Hepatic stellate cell (primary cell): Measurements from ENCODE around the gene SP2.

Source experiments
- DNase-seq: peaks from one replicate; pipeline ENCODE4 v3.0.0; 2011; ENCODE audit warnings: low spot score

The SP2 gene

DNA sequence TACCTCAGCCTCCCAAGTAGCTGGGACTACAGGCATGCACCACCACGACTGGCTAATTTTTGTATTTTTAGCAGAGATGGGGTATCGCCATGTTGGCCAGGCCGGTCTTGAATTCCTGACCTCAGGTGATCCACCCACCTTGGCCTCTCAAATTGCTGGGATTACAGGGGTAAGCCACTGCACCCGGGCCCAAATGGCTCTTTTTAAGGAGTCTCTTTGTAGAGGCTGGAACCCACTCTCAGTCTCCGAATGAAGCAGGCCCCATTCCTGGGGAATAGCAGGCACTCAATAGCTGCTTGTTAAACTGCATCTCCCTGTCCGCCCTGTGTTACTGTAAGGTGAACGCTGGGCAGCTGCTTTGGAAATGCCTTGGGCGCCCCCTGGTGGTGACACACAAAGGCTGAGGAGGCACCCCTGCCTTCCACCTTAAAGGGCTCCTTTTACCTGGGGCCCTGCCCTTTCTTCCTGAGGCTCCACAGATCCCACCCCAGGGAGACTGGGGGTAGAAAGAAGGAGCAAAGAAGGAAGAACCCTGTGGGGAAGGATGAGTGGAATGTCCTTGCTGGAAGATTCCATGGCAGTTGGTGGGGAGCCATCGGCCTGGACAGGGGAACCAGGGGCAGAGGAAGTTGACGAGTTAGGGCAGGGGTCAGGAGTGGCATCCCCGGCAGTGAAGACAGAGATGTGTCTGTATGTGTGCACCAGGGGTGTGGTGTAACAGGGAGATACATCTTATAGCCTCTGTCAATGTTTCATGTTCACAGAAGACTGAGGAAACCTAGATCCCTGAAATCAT lies 6.1 kb upstream of the SP2 start:
- peak; percentile 75 for DNase-seq

DNA sequence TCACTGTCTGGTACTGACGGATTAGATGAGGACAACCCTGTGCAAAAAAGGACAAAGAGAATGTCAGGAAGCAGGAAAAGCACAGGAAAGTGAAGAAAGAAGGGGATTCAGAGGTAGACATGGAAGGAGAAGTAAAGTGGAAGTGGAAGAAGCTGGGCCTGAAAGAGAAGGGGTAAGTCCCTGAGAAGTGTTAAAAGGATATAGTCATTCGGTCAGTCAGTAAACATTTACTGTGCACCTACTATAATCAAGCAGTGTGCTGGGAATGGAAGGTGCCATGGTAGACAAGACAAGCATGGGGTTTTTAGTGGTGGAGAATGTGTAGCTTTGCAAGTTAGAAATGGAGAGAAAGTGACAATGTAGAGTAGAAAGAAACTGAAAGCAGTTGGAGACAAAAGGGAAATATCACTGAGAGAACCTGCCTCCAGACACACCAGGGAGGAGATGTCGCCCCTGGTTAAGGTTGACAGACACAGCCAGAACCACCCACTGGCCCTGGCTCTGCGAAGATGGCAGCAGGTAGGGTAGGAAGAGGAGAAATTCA lies 4.4 kb upstream of the SP2 start:
- DNase-seq, result no peak

DNA sequence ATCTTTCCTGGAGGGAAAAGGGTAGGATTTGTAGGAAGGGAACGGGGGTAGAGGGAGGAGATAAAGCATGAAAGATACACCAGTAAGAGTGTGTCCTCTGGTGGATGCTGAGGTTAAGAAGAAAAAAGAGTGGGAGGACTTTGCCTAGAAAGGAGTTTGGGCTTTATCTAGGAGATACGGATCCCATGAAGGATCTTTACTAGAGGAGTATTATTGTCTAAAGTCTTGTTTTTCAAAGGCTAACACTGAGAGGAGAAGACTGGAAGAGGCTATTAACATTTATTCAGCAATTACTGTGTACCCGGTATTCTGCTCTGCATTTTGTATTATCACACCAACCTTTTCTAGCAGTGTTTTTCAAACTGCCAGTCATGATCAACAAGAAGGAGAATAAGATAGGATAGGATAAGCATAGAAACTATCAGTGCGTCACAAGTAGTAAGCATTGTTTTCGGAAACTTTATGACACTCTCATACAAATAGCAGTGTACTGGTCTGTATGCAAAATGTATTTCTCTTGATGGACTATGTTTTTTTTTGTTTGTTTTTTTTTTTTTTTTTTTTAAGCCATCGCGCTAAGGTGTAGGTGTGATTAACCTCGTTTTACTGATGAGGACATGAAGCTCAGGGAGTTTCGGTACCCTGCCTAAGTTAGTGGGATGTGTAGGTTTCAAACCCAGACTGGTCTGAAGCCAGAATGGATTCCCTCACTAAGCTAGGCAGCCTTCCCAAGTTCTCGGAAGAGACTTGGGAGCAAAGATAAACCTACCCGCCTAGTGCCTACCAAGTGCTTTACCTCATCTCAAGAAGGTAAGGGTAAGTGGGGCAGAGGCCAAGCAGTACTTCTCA lies 1.3 kb upstream of the SP2 start:
- DNase-seq, result no peak

DNA sequence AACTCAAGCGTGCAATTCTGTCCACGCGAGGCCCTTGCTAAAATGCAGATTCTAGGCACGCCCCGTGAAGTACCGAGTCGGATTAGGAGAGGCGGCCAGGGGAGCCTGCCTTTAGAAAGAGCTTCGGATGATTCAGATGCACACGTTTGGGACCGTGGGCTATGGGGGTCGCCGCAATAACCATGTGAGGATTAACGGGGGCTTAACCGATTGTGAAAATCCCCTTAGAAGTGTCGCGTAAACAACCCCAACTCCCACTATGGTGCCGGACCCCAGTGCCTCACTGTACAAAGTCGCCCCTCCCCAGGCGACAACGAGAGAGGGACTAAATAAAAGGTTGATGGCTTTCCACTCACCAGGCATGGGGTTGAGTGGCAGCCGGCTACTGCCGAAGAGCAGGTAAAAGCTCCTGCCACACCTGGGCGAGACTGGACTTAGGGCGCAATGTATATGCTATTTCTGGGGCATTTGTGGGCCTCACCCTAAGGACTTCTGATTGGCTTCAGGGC lies 635 bp upstream of the SP2 start:
- no peak for DNase-seq

DNA sequence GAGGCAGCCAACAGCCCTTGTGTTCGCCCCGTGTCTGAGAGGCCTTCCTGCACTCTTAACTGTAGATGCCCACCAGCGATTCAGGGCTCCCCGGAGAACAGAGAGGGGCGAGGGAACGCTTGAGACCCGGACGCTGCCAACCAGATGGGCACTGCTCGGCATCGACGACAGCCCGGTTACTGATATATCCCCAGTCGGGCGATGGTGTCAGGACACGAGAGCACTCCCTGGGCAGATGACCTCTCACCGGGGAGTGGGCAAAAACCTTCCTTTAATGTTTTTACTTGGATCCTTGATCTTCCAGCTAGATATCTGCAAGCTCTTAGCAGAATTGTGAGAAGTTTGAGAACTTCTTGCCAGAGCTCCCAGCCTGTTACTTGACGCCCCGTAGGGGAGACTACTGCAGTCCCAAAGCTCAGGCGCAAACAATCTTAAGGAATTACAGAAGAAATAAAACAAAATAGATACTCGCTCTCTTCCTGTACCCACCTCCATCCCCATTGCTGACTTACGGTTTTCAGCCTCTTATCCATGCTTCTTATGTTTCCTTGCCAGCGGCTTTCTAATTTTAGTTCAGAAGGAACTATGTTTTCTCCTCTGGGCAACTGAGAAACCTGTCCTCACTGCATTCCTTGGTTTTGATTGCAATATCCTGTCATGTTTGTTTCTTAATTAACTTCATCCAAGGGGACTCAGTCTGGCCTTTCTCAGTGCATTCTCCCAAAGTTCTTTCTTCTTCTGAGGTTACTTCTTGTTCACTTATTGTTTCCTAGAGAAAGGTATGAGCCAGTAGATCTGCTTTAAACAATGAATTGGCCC lies 845 bp downstream of the SP2 start:
- no peak for DNase-seq

DNA sequence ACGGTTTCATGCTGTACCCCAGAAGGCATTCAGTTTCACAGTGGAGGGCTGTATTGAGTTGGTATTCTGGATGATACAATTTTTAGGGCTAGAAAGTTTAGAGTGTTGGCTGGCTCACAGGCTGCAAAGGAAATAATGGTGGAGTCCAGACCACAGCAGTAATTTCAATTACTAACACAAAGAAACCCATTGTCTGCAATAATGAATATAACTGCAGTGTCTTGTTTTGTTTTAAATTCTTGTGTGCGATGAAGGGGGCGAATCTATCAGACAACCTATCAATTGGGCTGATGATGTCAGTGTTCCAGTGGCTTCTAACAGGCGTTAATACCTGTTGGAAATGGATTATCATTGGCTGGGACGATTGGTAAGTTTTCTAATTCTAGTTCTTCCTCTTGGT lies 1.5 kb downstream of the SP2 start:
- DNase-seq, result no peak

DNA sequence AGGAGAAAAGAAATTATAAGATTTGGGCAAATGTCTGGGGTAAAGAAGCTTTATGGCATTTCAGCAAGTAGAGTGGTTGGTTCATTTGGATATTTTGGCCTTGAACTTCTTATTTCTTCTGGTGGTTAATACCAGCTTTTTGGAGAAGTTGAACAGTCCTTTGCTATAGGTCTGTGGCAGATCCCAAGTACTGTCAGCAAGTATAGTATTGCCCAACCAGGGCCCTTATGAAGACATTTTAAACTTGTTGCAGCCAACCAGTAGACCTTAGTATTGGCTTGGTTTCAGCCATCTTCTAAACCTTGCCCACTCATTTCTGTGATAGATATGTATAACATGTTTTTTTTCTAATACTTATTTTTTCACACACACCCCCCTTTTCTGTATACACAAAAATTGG lies 2.2 kb downstream of the SP2 start:
- DNase-seq, result no peak

DNA sequence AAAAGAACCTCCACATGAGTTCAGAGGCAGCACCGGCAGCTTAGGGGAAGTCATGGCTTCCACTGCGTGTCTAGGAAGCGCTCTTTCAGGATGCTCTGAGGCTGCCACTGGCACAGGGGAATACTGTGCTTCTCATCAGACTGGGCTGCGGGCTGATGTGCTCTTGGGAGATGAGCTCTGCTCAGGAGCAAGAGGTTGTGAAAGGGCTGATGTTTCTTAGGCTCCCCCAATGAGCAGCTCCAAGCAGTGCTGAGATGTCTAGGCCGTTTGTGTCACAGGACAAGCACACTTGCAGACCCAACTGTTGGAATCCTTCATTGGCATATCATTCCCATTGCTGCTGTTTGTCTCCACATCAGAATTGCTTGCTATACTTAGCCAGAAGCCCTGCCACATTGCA lies 3.6 kb downstream of the SP2 start:
- DNase-seq, result no peak

DNA sequence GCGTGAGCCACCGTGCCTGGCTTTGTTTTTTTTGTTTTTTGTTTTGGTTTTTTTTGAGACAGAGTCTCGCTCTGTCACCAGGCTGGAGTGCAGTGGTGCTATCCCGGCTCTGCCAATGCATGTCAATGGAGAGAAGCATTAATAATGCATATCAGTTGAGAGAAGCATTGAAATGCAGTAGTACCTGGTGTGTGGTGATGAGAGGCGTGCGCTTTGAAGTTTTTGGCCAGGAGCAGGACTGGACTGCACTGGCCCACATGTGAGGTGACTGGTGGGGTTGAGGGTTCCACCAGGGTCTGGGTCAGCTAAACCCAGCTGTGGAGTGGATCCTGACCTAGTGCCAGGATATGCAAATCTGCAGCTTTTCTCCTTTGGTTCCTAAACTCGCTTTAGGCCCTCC lies 5.4 kb downstream of the SP2 start:
- DNase-seq, result no peak

DNA sequence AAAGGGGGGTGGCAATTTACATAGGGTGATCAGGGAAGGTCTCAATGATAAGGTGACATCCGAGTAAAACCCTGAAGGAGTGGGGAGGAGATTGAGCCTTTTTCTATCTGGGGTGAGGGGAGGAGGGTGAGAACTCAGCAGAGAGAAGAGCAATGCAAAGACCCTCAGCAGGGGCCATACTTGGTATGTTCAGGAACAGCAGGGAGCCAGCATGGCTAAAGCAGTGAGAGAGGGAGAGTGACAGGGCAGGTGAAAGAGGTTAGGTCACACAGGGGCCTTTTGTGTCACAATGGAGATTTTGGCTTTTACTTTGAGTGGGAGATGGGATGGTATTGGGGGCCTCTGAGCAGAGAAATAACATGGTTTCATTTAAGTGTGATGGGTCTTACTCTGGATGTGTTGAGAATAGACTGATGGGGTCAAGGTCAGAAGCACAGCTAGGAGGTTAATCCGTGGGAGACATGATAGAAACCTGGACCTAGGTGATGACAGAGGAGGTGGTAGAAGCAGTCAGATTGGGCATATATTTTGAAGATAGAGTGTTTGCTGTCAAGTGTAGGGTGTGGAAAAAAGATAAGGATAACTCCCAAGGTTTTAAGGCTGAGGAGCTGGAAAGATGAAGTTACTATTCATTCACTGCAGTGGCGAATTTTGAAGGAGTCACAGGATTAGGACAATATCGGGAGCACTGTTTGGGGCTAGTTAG lies 6.2 kb downstream of the SP2 start:
- no peak for DNase-seq

DNA sequence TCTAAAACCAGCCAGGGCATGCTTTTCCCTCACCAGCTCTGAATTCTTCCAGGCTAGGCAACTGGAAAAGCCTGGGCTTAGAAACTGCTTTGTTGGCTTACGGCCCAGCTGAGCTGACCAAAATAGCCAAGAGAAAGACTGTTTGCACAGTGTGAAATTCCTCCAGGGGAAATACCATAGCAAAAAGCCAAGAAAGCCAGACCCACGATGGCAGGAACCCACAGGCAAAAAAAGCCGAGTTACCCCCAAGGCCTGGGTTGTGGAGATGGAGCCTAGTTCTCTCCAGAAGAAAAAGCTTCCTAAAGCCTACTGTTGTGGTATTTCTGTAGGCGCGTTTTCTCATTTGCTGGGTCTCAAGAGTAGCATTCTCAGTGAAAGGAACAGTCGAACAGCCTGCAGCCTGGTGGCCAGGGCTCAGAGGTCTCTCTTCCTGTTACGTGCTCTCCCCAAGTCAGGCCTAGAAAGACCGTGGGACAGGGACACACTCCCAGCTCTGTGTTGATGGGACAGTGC lies 9.2 kb downstream of the SP2 start:
- peak; percentile 85 for DNase-seq

DNA sequence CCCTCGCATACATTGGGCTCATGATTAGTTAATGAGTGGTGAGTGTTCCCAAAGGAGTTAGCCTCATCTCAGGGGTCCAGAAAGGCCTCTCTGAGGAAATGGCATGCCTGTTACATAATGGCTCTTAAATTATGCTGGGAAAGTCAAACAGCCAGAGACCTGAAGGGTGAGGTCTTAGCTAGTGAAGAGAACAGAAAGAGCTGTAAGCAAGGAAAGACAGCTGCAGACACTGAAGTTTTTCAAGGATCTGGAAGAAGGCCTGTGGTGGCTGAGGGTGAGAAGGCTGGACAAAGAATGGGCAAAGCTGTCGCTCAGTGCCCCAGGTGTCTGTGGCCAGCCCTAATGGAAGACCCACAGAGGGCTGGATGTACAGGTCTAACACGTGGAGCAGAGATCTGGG lies 10.4 kb downstream of the SP2 start:
- DNase-seq, result no peak

DNA sequence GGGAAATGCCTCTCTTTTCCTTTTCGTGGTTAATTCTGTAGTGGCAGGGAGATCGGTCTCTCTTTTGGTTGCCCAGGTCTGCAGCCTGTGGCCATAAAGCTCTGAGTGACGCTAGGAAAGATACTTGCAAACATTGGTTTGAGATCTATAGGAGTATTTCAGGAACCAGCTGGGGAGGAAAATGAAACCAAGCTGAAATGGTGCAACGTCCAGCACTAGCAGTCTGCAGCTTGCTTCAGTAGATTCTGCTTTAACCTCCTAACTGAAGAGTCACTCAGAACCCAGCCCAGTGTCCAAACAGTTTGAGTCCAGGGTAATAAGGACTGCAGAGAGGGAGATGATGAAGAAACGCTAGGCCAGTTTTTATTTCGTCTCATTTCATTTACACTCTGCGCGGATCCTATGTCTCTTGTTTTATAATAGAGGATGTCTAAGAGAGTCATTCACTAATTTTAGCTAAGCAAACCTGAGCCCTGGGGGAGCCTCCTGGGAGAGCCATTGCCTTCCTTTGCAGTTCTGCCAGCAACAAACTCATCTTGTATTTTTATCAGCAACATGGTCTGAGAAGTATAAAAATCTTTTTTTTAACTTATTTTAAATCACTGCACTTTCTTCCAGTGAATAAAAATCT lies 12.0 kb downstream of the SP2 start:
- DNase-seq, result no peak

DNA sequence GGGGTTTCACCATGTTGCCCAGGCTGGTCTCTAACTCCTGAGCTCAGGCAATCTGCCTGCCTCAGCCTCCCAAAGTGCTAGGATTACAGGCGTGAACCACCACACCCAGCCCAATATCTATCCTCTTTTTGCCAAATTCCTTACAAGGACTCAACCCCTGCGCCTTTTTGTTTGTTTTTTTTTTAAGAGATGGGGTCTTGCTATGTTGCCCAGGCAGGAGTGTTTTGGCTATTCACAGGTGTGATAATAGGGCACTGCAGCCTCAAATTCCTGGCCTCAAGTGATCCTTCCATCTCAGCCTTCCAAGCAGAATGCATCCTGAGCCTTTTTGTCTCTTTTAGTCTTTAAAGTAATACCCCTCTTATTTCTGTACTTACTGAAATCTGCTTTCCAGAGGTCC lies 17.0 kb downstream of the SP2 start:
- DNase-seq, result no peak

DNA sequence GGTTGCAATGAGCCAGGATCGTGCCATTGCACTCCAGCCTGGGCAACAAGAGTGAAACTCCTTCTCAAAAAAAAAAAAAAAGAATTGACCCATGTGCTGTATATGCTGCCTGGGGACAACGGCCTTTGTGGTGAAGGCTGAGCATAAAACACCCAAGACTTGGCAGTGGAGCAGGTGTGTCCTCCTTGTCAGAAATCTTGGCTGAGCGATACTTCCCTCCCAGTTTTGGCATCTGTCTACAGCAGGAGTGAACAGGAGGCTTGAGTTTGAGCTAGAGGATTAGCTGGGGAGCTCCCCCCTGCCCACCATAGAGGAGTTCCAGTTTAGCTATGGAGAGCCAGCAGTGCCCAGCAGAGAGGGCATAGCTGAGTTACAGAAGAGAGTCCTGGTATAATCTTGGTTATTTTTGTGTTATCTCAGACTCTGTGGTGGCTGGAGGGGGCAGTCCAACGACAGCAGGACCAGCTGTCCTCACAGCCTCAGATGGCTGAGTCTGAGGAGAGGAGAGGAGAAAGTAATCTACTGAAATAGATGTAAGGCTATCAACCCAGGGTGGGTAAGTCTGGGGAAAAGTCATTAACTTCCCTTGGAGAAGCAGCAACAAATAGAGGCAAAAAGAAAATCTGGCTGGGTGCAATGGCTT lies 18.4 kb downstream of the SP2 start:
- no peak for DNase-seq

DNA sequence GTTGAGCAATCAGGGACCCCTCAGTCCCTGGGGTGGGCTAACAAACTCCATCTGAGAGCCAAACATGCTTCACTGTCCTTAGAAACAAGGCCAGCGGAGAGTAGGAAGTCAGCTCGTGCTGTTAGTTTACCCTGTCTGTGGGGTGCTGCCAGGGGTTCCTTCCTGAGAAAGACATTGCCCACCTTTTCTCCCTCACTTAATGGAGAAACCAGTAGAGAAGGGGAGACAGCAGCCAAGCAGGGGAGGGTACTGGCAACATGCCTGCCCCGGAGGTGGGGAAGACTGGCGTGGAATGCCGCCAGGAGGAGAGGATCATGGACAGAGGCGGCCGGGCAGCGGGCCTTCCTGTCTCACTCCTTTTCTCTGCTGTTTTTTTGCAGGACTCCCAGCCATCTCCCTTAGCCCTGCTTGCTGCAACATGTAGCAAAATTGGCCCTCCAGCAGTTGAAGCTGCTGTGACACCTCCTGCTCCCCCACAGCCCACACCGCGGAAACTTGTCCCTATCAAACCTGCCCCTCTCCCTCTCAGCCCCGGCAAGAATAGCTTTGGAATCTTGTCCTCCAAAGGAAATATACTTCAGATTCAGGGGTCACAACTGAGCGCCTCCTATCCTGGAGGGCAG lies 19.9 kb downstream of the SP2 start:
- DNase-seq, result no peak

DNA sequence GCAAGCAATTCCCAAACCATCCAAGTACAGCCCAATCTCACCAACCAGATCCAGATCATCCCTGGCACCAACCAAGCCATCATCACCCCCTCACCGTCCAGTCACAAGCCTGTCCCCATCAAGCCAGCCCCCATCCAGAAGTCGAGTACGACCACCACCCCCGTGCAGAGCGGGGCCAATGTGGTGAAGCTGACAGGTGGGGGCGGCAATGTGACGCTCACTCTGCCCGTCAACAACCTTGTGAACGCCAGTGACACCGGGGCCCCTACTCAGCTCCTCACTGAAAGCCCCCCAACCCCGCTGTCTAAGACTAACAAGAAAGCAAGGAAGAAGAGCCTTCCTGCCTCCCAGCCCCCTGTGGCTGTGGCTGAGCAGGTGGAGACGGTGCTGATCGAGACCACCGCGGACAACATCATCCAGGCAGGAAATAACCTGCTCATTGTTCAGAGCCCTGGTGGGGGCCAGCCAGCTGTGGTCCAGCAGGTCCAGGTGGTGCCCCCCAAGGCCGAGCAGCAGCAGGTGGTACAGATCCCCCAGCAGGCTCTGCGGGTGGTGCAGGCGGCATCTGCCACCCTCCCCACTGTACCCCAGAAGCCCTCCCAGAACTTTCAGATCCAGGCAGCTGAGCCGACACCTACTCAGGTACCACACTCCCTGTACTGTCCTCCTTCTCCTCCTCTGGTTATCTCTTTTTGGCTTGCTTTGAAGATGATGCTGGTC lies 20.6 kb downstream of the SP2 start:
- DNase-seq, result no peak

DNA sequence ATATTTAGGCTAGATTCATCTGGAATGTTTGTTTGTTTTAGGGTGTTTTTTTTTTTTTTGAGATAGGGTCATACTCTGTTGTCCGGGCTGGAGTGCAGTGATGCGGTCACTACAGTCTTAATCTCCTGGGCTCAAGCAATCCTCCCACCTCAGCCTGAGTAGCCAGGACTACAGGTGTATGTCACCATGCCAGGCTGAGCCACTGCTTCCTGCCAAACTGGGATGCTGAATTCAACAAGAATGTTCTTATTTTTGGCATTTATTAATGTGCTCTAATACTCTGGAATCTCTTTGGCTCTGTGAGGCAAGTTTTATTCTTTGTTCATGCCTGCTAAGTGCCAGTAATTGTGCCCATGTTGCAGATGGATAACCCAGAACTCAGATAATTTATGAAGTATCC lies 21.5 kb downstream of the SP2 start:
- no peak for DNase-seq

DNA sequence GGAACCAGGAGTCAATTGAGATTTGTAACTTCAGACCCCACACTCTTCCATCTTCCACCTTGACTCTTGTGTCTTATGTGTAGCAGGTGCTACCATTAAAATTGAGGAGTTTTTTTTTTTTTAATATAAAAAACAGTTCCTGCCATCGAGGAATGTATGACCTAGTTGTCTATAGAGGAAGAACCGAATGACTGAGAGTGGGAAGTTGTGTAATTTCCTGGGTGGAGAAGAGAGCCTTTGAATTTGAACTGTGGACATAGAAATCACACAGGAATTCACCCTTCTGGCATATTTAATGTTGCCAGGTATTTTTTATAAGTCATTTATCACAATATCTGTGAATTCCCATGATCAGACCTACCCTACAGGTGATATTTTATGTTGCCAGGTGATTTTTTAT lies 22.0 kb downstream of the SP2 start:
- DNase-seq, result no peak
